HFF-Myc (cell line): ENCODE results near the gene STK35.

Source experiments
- DNase-seq: peaks from one replicate; pipeline ENCODE4 v3.0.0-alpha.2; 2011; ENCODE audit warnings: low read depth; ENCODE audit errors: extremely low read depth
- H3K4me3 ChIP-seq: replicated peaks from 2 replicates; pipeline ENCODE4 v1.5.1; 2011; ENCODE audit warnings: low read depth, mild to moderate bottlenecking, control low read depth, low read length
- TF ChIP-seq, protein P1 (sequence below): IDR thresholded peaks from 2 replicates; pipeline ENCODE4 v1.5.1; 2012; ENCODE audit warnings: mild to moderate bottlenecking, low read depth, low read length, control low read depth; ENCODE audit errors: missing control alignments

Gene STK35

DNA sequence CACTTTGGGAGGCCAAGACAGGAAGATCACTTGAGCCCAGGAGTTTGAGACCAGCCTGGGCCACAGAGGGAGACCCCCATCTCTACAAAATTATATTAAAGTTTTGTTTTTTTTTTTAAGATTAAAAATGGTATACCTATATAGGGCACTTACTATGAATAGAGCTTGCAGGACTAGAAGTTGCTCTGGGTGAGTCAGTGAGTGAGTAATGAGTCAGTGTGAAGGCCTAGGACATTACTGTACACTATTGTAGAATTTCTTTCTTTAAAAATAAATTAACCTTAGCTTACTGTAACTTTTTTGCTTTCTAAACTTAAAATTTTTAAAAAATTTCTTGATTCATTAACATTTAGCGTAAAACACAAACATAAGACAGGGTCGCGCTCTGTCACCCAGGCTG, 29.7 kb downstream of the STK35 start:
- no peak overlapping the region for H3K4me3 ChIP-seq
- TF ChIP-seq, protein P1, sequence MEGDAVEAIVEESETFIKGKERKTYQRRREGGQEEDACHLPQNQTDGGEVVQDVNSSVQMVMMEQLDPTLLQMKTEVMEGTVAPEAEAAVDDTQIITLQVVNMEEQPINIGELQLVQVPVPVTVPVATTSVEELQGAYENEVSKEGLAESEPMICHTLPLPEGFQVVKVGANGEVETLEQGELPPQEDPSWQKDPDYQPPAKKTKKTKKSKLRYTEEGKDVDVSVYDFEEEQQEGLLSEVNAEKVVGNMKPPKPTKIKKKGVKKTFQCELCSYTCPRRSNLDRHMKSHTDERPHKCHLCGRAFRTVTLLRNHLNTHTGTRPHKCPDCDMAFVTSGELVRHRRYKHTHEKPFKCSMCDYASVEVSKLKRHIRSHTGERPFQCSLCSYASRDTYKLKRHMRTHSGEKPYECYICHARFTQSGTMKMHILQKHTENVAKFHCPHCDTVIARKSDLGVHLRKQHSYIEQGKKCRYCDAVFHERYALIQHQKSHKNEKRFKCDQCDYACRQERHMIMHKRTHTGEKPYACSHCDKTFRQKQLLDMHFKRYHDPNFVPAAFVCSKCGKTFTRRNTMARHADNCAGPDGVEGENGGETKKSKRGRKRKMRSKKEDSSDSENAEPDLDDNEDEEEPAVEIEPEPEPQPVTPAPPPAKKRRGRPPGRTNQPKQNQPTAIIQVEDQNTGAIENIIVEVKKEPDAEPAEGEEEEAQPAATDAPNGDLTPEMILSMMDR: no peak
- DNase-seq: no peak

DNA sequence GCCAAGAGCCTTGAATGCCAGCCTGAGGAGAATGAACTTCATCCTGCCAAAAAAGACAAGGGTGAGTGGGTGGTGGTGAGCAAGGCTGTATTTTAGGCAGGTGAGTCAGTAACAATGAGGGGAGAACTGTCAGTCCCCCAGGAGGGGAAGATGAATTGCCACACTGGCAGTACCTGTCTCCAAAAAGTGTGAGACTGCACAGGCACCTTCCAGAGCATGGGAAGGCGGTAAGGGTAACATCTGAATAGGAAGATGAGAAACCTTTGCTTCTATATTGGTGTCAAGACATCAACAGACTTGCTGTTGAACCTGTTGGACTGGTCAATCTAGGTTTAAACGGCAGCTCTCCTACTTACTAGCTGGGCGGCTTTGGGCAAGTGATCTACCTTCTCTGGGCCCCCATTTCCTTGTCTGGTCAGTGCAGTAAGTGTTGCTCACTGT, 30.9 kb downstream of the STK35 start:
- TF ChIP-seq, protein P1: no peak
- no peak for DNase-seq
- H3K4me3 ChIP-seq: no peak overlapping the region

DNA sequence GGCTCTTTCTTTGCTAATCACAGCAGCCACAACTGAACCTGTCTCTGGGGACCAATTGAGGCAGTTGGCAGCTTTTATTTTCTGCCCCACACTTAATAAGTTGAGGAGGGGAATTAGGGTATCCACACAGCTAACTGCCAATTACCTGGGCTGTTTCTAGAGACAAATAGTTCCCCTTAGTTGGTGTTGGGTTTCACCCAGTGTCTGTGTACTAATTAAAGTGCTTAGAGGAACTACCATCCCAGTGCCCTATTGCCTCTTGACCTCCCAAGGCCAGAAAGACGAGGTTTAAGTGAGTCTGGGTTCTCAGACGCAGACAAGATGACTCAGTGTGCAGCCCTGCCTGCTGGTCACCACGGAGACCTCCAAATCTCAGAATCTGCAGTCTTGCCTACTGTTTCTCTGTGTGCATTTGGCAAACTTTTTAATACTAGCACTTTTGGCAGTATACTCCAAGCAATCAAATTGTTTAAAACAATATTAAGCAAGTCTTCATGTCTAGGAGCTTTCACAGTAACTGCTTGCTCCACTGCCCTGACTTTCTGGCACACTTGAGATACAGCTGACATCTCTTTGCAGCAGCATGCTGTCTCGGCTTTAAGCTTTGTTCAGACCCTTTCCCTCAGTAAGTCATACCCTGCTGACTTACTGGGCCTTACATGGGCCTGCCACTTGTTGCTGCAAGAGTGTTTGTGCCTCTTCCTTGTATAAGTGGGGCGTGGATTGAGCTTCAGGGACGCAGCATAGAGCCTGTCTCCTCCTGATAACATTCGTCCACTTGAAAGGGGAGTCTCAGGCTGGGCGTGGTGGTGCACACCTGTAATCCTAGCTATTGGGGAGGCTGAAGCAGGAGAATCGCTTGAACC, 31.9 kb downstream of the STK35 start:
- no peak for DNase-seq

DNA sequence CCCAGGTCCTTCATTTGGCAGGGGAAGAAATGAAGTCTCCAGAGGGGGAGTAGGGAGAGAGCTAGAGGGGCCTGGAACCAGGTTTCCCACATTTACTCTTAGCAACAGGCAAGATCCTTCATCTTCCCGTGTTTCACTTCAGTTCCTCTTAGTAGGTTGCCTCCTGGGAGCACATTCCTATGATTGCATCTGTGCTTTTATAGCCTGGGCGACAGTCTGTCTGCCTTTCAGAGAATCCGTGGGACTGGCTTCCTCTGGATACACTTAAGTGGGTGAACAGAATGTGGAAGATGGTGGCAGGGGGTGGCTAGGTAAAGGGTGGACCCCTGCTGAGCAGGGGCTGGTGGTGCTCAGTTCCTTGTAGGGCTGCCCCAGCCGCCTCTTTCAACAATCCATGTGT, 33.4 kb downstream of the STK35 start:
- no peak for DNase-seq
- H3K4me3 ChIP-seq: no peak overlapping the region
- TF ChIP-seq, protein P1: no peak

More for the DNA sequence above, 31.9 kb downstream of the STK35 start:
- H3K4me3 ChIP-seq: no peak overlapping the region
- TF ChIP-seq, protein P1: no peak

DNA sequence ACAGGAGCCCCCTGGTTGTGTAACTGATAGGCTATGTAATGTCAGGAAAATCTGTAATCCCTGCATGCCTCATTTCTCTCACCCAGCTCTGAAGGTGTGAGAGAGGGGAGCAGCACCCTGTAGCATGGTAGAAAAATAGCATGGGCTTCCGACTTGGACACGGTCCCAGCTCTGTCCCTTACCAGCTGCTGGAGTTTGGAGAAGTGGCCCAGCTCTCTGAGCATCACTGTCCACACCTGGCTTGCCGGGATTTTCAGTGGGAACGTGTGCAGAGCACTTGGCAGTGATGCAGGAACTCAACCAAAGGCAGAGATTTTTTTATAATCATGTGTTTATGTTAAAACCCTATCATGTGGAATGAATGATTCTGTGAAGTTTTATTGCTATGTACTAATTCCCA, 34.6 kb downstream of the STK35 start:
- DNase-seq: no peak
- TF ChIP-seq, protein P1: no peak
- no peak overlapping the region for H3K4me3 ChIP-seq

DNA sequence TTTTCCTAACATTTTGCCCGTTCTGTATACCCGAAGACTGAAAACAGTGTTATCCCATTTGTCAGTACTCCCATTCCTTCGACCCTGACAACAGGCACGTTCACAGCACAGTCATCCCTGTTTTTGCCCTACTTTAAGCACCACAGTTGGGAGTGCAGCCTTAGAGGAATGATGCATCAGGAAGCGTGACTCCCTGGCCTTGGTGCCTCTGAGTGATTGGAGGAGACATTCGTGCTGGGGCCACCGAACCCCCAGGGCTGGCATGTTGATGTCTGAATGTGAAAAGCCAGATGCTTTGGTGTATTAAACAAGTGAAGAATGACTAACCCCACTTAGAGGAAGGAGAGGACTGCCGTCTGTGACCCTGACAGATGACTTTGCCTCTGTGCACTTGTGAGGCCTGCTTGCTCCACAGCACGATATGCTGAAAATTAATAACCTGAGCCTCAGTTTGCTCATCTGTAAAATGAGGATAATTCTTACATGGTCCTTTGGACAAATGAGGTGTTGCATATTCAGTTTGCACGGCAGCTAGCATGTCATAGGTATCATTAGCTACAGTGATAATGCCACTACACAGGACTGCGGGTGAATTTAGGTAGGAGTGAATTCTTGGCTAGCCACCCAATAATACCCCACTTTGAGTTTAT, 36.0 kb downstream of the STK35 start:
- DNase-seq: no peak
- TF ChIP-seq, protein P1: no peak
- no peak overlapping the region for H3K4me3 ChIP-seq
